Activated gamma-delta T cell treated with Interleukin-2 at 50 U/mL for 16 hours (primary cell): ENCODE results near the gene UNC119B.
"Not testable (repeated sequence)": the region's sequence is repeated elsewhere in the genome, so short reads cannot be mapped to it uniquely, and the experiment has no call there.

ENCODE experiments used
- DNase-seq: peaks from one replicate; pipeline ENCODE4 v3.0.0-alpha.2; 2020

UNC119B gene

DNA sequence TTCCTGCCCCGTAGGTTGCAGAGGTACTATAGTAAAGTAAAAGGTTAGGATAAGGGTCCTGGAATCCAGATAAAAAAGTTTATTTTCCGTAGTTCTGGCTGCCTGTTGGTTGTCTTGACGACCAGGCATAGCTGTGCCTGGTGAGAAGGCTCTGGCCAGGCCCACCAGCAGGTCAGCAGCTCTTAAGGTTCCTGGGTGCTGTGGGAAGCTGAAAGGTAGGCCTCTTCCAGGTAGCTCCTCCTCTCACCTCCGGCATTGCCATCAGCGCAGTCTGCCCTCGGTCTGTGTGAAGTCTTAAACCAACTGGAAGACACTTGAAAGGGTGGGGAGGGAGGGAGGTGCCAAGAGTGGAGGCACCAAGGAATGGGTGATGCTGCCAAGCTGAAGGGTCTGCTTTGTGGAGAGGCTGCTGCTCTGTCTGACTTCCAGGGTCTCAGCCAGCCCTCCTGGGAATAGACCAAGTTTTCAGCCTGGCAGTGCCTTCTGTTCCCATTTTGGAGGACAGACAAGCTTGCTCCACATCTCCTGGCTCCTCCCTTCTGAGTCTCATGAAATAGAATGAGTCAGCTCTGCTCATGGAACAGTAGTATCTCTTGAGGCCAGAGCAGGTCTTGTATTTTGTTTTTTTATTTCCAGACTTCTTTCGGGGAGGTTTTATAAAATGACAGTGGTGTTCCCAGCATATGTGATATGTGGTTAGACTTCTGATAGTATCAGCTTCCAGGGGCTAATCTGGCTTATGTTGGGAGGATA, 10.2 kb downstream of the UNC119B start:
- no peak for DNase-seq

GRCh38 chr12:120720987-120721801, 10.9 kb downstream of the UNC119B start:
- DNase-seq: no peak

DNA sequence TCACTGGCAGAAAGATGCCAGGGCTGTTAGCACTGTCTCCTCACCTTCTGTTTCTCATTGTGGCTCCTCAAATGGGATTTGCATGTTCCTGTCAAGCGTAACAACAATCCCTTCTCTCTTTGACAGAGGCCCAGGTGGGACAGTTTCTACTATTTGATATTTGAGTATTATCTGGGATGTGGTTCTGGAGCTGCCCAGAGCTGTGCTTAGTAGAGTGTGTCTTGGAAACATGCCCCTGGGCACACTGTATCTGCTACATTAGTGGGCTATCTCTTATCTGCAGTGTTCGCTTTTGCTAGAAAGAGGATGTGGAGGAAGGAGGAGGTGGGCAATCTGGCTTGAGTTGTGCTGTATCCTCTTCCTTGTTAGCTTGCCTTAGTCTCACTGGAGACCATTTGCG, 11.6 kb downstream of the UNC119B start:
- DNase-seq: no peak

- no peak for DNase-seq
Observed at GRCh38 chr12:120722784-120723183, 12.5 kb downstream of the UNC119B start.

- no peak for DNase-seq
Observed at GRCh38 chr12:120724720-120725119, 14.5 kb downstream of the UNC119B start.

GRCh38 chr12:120725151-120725658, 14.9 kb downstream of the UNC119B start:
- DNase-seq: no peak

GRCh38 chr12:120725659-120726509, 15.6 kb downstream of the UNC119B start, which contains the start of gene ACADS:
ACADS (plus strand) TSS chr12:120725826; CDS start chr12:120725886, 60 bp downstream.
- peak; percentile 89 for DNase-seq

DNA sequence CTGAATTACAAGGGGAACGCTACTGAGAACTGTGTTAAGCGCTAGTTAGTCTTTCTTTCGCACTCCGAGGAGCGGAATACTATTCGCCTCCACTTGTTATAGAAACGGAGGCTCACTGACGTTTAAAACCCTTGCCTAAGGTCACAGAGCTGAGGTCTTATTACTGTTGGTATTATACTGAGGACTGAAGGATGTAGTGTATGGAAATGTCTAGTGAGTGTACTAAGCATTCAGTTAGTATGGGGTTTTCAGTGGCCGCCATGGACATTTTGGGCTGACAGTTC, 16.2 kb downstream of the UNC119B start:
- no peak for DNase-seq

- no peak for DNase-seq
Observed at GRCh38 chr12:120726961-120727360, 16.7 kb downstream of the UNC119B start.

- not testable (repeated sequence) for DNase-seq
Observed at GRCh38 chr12:120732198-120732597, 21.9 kb downstream of the UNC119B start.

- no peak for DNase-seq
Observed at GRCh38 chr12:120733574-120733973, 23.3 kb downstream of the UNC119B start.

DNA sequence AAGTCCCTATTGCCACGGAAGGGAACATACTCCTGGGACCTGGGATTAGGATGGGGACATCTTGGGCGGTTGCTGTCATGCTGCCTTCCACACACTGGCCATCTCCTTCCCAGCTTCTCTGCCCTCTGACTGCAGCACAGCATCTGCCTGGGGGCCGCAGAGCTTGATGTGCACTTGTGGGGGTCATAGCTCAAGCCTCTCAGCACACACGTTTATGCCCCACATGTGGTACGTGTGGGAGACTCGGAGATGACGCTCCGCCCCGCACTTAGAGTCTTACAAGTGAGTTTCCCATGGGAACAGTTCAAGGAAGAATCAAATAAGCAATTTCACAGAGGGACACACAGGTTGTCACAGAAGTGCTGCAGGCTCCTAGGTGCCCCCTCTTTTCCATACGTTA, 24.0 kb downstream of the UNC119B start:
- no peak for DNase-seq

DNA sequence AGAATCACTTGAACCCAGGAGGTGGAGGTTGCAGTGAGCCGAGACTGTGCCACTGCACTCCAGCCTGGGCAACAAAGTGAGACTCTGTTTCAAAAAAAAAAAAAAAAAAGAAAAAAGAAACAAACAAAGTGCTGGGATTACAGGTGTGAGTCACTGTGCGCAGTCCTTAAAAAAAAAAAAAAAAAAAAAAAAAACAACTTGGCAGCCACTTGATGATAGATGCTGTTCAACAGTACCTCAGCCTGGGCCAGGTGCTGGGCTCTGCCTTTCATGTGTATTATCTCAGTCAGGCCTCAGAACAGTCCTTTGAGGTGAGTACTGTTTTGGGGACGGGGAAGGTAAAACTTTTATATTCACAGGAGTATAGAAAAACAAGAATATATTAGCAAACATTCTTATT, 24.9 kb downstream of the UNC119B start:
- DNase-seq: no peak

- no peak for DNase-seq
Observed at GRCh38 chr12:120736404-120737331, 26.4 kb downstream of the UNC119B start.

DNA sequence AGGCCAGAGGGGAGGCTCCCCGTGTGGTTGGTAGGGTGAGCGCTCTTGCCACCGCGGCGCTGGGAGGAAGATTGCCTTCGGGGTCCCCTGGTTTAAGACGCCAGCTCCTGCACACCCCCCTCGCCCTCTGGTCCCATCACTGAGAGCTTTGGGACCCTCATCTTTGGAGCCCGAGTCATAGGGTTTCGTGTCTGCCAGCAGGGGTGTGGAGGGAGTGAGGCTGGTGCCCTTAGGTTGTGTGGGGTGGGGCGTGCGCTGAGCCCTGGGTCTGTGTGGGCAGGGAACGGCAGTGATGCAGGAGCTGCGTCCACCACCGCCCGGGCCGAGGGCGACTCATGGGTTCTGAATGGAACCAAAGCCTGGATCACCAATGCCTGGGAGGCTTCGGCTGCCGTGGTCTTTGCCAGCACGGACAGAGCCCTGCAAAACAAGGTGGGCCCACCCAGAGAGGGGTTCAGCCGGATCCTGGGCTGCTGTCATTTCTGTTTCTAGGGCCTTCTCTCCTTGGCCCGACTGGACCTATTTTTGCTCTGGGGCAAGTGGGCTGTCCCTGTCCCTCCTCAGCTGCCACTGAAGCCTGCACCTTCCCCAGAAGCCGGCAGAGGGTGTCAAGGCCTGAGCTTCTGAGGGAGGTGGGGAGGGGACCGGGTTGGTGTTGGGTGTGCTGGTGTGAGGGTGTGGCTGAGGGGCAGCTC, 27.4 kb downstream of the UNC119B start:
- no peak for DNase-seq

DNA sequence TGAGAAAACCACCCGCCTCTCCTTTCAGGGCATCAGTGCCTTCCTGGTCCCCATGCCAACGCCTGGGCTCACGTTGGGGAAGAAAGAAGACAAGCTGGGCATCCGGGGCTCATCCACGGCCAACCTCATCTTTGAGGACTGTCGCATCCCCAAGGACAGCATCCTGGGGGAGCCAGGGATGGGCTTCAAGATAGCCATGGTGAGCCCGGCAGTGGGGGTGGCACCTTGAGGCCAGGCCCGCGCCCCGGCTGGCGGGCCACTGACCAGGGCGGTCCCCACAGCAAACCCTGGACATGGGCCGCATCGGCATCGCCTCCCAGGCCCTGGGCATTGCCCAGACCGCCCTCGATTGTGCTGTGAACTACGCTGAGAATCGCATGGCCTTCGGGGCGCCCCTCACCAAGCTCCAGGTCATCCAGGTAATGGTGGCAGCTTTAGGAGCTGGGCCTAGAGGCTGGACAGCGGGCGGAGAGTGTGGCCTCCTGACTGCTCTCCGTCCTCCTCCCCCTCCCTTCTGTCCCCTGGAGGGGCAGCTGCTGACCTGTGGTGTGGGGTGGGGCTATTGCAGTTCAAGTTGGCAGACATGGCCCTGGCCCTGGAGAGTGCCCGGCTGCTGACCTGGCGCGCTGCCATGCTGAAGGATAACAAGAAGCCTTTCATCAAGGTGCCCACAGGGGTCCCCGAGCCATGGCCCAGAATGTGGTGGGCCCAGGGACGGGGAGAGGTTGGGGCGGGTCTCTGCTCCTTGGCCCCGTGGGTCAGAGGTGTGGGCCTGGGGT, 28.2 kb downstream of the UNC119B start:
- no peak for DNase-seq

- DNase-seq: no peak
Observed at GRCh38 chr12:120739031-120739762, 28.9 kb downstream of the UNC119B start.

DNA sequence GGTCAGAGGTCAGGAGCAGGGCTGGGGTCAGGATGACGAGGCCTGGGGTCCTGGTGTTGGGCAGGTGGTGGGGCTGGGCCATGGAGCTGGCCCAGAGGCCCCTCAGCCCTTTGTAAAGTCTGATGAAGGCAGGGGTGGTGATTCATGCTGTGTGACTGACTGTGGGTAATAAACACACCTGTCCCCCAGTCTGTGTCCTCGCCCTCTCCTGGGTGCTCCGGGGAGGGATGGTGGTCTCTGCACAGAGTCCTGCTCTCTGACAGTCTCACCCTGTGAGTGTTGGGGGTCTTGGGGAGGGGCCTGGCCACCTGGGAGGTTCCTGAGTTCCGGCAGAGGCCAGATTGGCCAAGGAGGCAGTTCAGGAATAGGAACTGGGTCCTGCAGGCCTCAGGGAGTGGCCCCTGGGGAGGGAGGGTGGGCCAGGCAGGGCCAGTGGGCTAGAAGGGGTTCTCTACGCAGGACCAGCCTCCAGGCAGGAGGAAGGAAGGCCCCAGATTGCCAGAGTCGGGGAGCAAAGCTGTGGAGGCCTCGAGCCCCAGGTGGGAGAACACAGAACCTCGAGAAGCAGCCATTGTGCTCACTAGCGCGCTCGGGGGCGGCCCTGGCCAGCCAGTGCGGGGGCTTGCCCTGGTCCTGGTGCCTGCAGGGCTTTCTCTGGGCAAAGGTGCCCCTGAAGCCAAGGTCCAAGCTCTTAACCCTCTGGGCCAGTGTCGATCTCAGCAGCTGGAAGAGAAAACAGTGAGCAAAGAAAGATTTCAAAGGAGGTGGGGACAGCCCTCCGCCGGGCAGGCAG, 29.8 kb downstream of the UNC119B start:
- DNase-seq: no peak

DNA sequence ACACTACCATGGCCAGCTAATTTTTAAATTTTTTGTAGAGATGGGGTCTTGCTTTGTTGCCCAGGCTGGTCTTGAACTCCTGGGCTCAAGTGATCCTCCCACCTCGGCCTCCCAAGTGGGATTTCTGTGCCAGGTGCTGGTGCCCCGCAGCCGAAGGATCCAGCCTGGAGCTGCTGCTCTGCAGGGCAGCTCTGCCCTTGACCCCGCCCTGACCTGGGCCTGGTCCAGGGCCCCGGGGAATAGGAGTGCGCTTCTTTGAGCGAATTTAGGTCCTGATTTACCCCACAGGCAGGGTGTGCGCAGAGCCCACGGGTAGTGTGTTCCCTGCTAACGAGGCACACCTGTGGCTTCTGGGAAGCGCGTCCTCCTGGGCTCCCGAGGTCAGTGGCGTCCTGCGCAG, 30.6 kb downstream of the UNC119B start:
- no peak for DNase-seq
